Myocyte (in vitro differentiated cells): ENCODE data around the gene BCS1L. TPM values are rescaled to one million over a fixed set of nuclear protein-coding genes. Genes with fewer than 3 reads are reported as not detected.

Experiments
- DNase-seq: peaks from one replicate; pipeline ENCODE4 v3.0.0-alpha.2; 2012; ENCODE audit warnings: low read depth
- polyA plus RNA-seq: library from polyadenylated mRNA; unstranded; fragments of >200 nt; gene quantifications from one replicate; pipeline ENCODE4 v1.2.1, GENCODE V29; 2012; ENCODE audit warnings: missing spikeins
- total RNA-seq: library from RNA; depleted of rRNA; stranded (reverse); fragments of >200 nt; gene quantifications from 2 replicates; pipeline ENCODE4 v1.2.3, GENCODE V29; 2014

Gene BCS1L
- 27.6 and 39.2 TPM in 2 replicates for total RNA-seq
- polyA plus RNA-seq: 34.9 TPM

- DNase-seq: peak; percentile 96
These were observed at the start of gene BCS1L, which contains the start of gene ZNF142 for GRCh38 chr2:218659258-218659987. TSS of gene BCS1L (plus strand) at chr2:218659683. CDS start at chr2:218660988, 1,305 bp downstream. TSS of gene ZNF142 (minus strand) at chr2:218659623. CDS start at chr2:218656429, 3,194 bp downstream.

- no peak for DNase-seq
These were observed 43.6 kb upstream of the BCS1L start for GRCh38 chr2:218615868-218616315.

- peak; percentile 28 for DNase-seq
These were observed 41.2 kb upstream of the BCS1L start for GRCh38 chr2:218618102-218618860.

- no peak for DNase-seq
These were observed 38.5 kb upstream of the BCS1L start for GRCh38 chr2:218621007-218621406.

- no peak for DNase-seq
These were observed 36.7 kb upstream of the BCS1L start for GRCh38 chr2:218622606-218623365.

- no peak for DNase-seq
These were observed 36.1 kb upstream of the BCS1L start for GRCh38 chr2:218623366-218623705.

- DNase-seq: no peak
These were observed 33.1 kb upstream of the BCS1L start for GRCh38 chr2:218626369-218626768.

GRCh38 chr2:218627939-218628338 is 31.5 kb upstream of the BCS1L start:
- DNase-seq: no peak

GRCh38 chr2:218631837-218632236 is 27.6 kb upstream of the BCS1L start:
- DNase-seq: no peak

- DNase-seq: no peak
These were observed 23.8 kb upstream of the BCS1L start for GRCh38 chr2:218635719-218636118.

- DNase-seq: no peak
These were observed 21.1 kb upstream of the BCS1L start for GRCh38 chr2:218638372-218638771.

- no peak for DNase-seq
These were observed 17.3 kb upstream of the BCS1L start for GRCh38 chr2:218642121-218642656.

- DNase-seq: no peak
These were observed 16.7 kb upstream of the BCS1L start for GRCh38 chr2:218642786-218643185.

GRCh38 chr2:218643751-218644310 is 15.7 kb upstream of the BCS1L start:
- no peak for DNase-seq

- no peak for DNase-seq
These were observed 14.8 kb upstream of the BCS1L start for GRCh38 chr2:218644721-218645120.

- DNase-seq: no peak
These were observed 14.4 kb upstream of the BCS1L start for GRCh38 chr2:218645126-218645525.

GRCh38 chr2:218648088-218648786 is 11.2 kb upstream of the BCS1L start:
- peak; percentile 60 for DNase-seq

GRCh38 chr2:218648787-218649100 is 10.7 kb upstream of the BCS1L start:
- DNase-seq: no peak

GRCh38 chr2:218655751-218656150 is 3.7 kb upstream of the BCS1L start:
- DNase-seq: peak; percentile 86

GRCh38 chr2:218658671-218659257 is 719 bp upstream of the BCS1L start:
- DNase-seq: peak; percentile 29
